HepG2 (cell line): ENCODE measurements around the gene HOMEZ. TPM values are rescaled to one million over a fixed set of nuclear protein-coding genes. Genes with fewer than 3 reads are reported as not detected.
A peak's percentile ranks its signal among the peaks of the same experiment; 100 is the strongest.

Experiments used
- BCL6 ChIP-seq: IDR thresholded peaks from 2 replicates; pipeline ENCODE4 v1.6.1; 2016; ENCODE audit warnings: missing genetic modification reagents, missing compliant biosample characterization
- DMAP1 ChIP-seq: IDR thresholded peaks from 2 replicates; pipeline ENCODE4 v1.6.1; 2016
- ELF4 ChIP-seq: sonication (generic); formaldehyde crosslinking; IDR thresholded peaks from 2 replicates; pipeline ENCODE4 v1.5.0; 2020; ENCODE audit warnings: missing genetic modification reagents, mild to moderate bottlenecking, moderate library complexity, borderline replicate concordance
- ETV5 ChIP-seq: IDR thresholded peaks from 2 replicates; pipeline ENCODE4 v1.6.1; 2018; ENCODE audit warnings: missing biosample characterization, missing genetic modification reagents, inconsistent platforms, borderline replicate concordance
- ETV6 ChIP-seq: sonication (generic); formaldehyde crosslinking; conservative IDR thresholded peaks from 2 replicates; pipeline ENCODE4 v1.4.0; 2020; ENCODE audit warnings: missing genetic modification reagents
- GATA4 ChIP-seq: sonication (generic); IDR thresholded peaks from 2 replicates; pipeline ENCODE4 v1.6.1; 2016; ENCODE audit warnings: antibody characterized with exemption, low read depth, borderline replicate concordance
- KDM4B ChIP-seq: sonication (generic); formaldehyde crosslinking; IDR thresholded peaks from 2 replicates; pipeline ENCODE4 v1.4.0; 2020; ENCODE audit warnings: missing genetic modification reagents
- KDM5B ChIP-seq: sonication (generic); formaldehyde crosslinking; IDR thresholded peaks from 2 replicates; pipeline ENCODE4 v1.4.0; 2020; ENCODE audit warnings: missing genetic modification reagents, mild to moderate bottlenecking, borderline replicate concordance
- LRRFIP1 ChIP-seq: sonication (generic); formaldehyde crosslinking; conservative IDR thresholded peaks from 2 replicates; pipeline ENCODE4 v1.4.0; 2020; ENCODE audit warnings: missing genetic modification reagents
- MYNN ChIP-seq: sonication (generic); formaldehyde crosslinking; IDR thresholded peaks from 2 replicates; pipeline ENCODE4 v1.4.0; 2020; ENCODE audit warnings: mild to moderate bottlenecking, low read depth, missing genetic modification reagents
- NKX3-1 ChIP-seq: sonication (generic); formaldehyde crosslinking; IDR thresholded peaks from 2 replicates; pipeline ENCODE4 v1.5.0; 2020; ENCODE audit warnings: missing genetic modification reagents
- PHB2 ChIP-seq: fragments of 450-650 bp; IDR thresholded peaks from 2 replicates; pipeline ENCODE4 v1.6.1; 2018; ENCODE audit not compliant: partially characterized antibody
- PPARG ChIP-seq: conservative IDR thresholded peaks from 2 replicates; pipeline ENCODE4 v1.6.1; 2016; ENCODE audit warnings: missing biosample characterization, missing genetic modification reagents
- RARA ChIP-seq: IDR thresholded peaks from 2 replicates; pipeline ENCODE4 v1.6.1; 2016; ENCODE audit warnings: missing genetic modification reagents, missing compliant biosample characterization
- SOX13 ChIP-seq, 3 experiments: fragments of 450-650 bp in 1 of 3; sonication (generic) in 1 of 3; formaldehyde crosslinking in 1 of 3; IDR thresholded peaks in 2 of 3; conservative IDR thresholded peaks in 1 of 3; 2 replicates each; pipeline versions ENCODE4 v1.5.0 to v1.6.1; 2016 to 2020; ENCODE audit warnings: antibody characterized with exemption in 1 of 3, mild to moderate bottlenecking in 1 of 3, missing compliant biosample characterization in 1 of 3, missing genetic modification reagents in 1 of 3, moderate library complexity in 1 of 3
- SYNCRIP ChIP-seq: fragments of 200-400 bp; formaldehyde crosslinking; IDR thresholded peaks from 2 replicates; pipeline ENCODE4 v1.6.1; 2018; ENCODE audit warnings: mild to moderate bottlenecking, low read depth, low read length; ENCODE audit not compliant: insufficient read depth
- THYN1 ChIP-seq: sonication (generic); formaldehyde crosslinking; IDR thresholded peaks from 2 replicates; pipeline ENCODE4 v1.8.1; 2023; ENCODE audit warnings: low read depth, mild to moderate bottlenecking, moderate library complexity, missing genetic modification reagents, borderline replicate concordance
- ZBTB14 ChIP-seq: sonication (generic); formaldehyde crosslinking; IDR thresholded peaks from 2 replicates; pipeline ENCODE4 v1.4.0; 2020; ENCODE audit warnings: missing genetic modification reagents
- ZBTB43 ChIP-seq: sonication (generic); formaldehyde crosslinking; conservative IDR thresholded peaks from 2 replicates; pipeline ENCODE4 v1.4.0; 2020; ENCODE audit warnings: missing genetic modification reagents
- ZFYVE20 ChIP-seq: sonication (generic); formaldehyde crosslinking; IDR thresholded peaks from 2 replicates; pipeline ENCODE4 v1.8.0; 2023; ENCODE audit warnings: low read depth, mild to moderate bottlenecking, moderate library complexity, missing genetic modification reagents, borderline replicate concordance
- ZNF160 ChIP-seq: sonication (generic); formaldehyde crosslinking; IDR thresholded peaks from 2 replicates; pipeline ENCODE4 v1.8.0; 2022; ENCODE audit warnings: mild to moderate bottlenecking, inconsistent platforms, missing genetic modification reagents
- ZNF282 ChIP-seq: fragments of 450-650 bp; IDR thresholded peaks from 2 replicates; pipeline ENCODE4 v1.6.1; 2018; ENCODE audit not compliant: partially characterized antibody
- ZNF672 ChIP-seq: sonication (generic); formaldehyde crosslinking; IDR thresholded peaks from 2 replicates; pipeline ENCODE4 v1.8.1; 2022; ENCODE audit warnings: missing genetic modification reagents
- ZNF777 ChIP-seq: sonication (generic); formaldehyde crosslinking; IDR thresholded peaks from 2 replicates; pipeline ENCODE4 v1.4.0; 2020; ENCODE audit warnings: missing genetic modification reagents
- polyA plus RNA-seq, 8 experiments: library from polyadenylated mRNA; depleted of rRNA in 3 of 8; stranded (reverse) in 7 of 8; unstranded in 1 of 8; fragments of >200 nt; fragmentation: Illumina TruSeq in 4 of 8; extraction: Trizol in 4 of 8; gene quantifications; 2 replicates each; pipeline versions ENCODE4 v1.2.1 to v1.2.3, GENCODE V29; 2011 to 2016; ENCODE audit warnings: low read depth in 4 of 8, missing spikeins in 1 of 8, mixed read lengths in 1 of 8; ENCODE audit not compliant: insufficient read depth in 1 of 8
- total RNA-seq, 5 experiments: library from RNA; depleted of rRNA; stranded (reverse); fragments of >200 nt; fragmentation: Illumina TruSeq; extraction: Trizol; gene quantifications; 2 replicates each; pipeline ENCODE4 v1.2.3, GENCODE V29; 2016; ENCODE audit warnings: low read depth in 1 of 5

HOMEZ gene
- total and polyA plus RNA-seq, 2 of the 13 experiments (the other 11 are each of a cell fraction or from before 2014, with no cell fraction given): 14.5 to 31.8 TPM

- TF ChIP-seq THYN1 (CRISPR knock-in tag) (no peak; the same call in 1 of the 2 replicates), ETV5 (CRISPR knock-in tag) (peak; percentile 74), PHB2 (no peak), DMAP1 (0 out of 2 replicates have a peak, but pooled peaks have one; percentile 12), ZNF672 (CRISPR knock-in tag) (no peak), ETV6 (CRISPR knock-in tag) (no peak; the same call in 1 of the 2 replicates), ELF4 (peak; percentile 88), ZNF777 (0 out of 2 replicates have a peak, but pooled peaks have one; percentile 72), KDM5B (CRISPR knock-in tag) (peak; percentile 100), ZBTB43 (CRISPR knock-in tag) (0 out of 2 replicates have a peak, but pooled peaks have one; percentile 55), ZNF160 (CRISPR knock-in tag) (0 out of 2 replicates have a peak, but pooled peaks have one; percentile 2), PPARG (CRISPR knock-in tag) (peak; percentile 65), NKX3-1 (CRISPR knock-in tag) (no peak), GATA4 (peak; percentile 75), BCL6 (CRISPR knock-in tag) (0 out of 2 replicates have a peak, but pooled peaks have one; percentile 33), LRRFIP1 (CRISPR knock-in tag) (peak; percentile 66; the same call in 1 of the 2 replicates), ZFYVE20 (CRISPR knock-in tag) (no peak; the same call in 1 of the 2 replicates), SYNCRIP (no peak), RARA (CRISPR knock-in tag) (peak; percentile 32; the same call in 1 of the 2 replicates), SOX13 (IDR thresholded peaks at IDR 0.05) (no peak), SOX13 (CRISPR knock-in tag; conservative IDR thresholded peaks at IDR 0.05 in 1 of 2, IDR thresholded peaks at IDR 0.05 in 1 of 2) (peak in 1 of 2 experiments; percentile 57; a peak in 2 of 4 replicates), KDM4B (CRISPR knock-in tag) (peak; percentile 91), ZBTB14 (CRISPR knock-in tag) (peak; percentile 39), ZNF282 (no peak), MYNN (no peak)
Measured at GRCh38 chr14:23302290-23303225, 16.6 kb upstream of the HOMEZ start, which contains the start of gene PPP1R3E (continued).
